Endometrial microvascular endothelial cells (primary cell): Measurements from ENCODE around the gene PTPRF. TPM values are rescaled to one million over a fixed set of nuclear protein-coding genes. Genes with fewer than 3 reads are reported as not detected.

Experiments used
- in situ Hi-C: cut with HindIII; loops from 2 replicates; pipeline ENCODE4 v1.10.0; 2017; ENCODE audit warnings: low sequenced_read_pairs, low pct_unique_long_range_greater_than_20kb; ENCODE audit errors: inconsistent ontology term
- total RNA-seq: library from RNA; depleted of rRNA; stranded (reverse); fragments of >200 nt; gene quantifications from one replicate; pipeline ENCODE4 v1.2.3, GENCODE V29; 2015; ENCODE audit errors: inconsistent ontology term

Gene PTPRF
- total RNA-seq, 1 donor from 2014 or later = 75.3 TPM

GRCh38 chr1:43671193-43671592 is 140.5 kb downstream of the PTPRF start:
- in situ Hi-C loops = no loop called here

GRCh38 chr1:43671626-43672330 is 141.1 kb downstream of the PTPRF start:
- in situ Hi-C loops = no loop called here

- in situ Hi-C loops = no loop called here
These were observed 142.6 kb downstream of the PTPRF start for GRCh38 chr1:43673261-43673660.

Other genes starting within 250 kb of the PTPRF start
- not detected for gene C1orf210, start 245.3 kb upstream of the PTPRF start, total RNA-seq
- gene TIE1, start 229.9 kb upstream of the PTPRF start, total RNA-seq = 302 TPM
- gene MPL, start 193.1 kb upstream of the PTPRF start, total RNA-seq = not detected
- 251 TPM for gene CDC20, start 171.9 kb upstream of the PTPRF start, total RNA-seq
- gene ELOVL1, start 162.9 kb upstream of the PTPRF start, total RNA-seq = 115 TPM
- 51.3 TPM for gene MED8, start 141.1 kb upstream of the PTPRF start, total RNA-seq
- gene SZT2, start 141.0 kb upstream of the PTPRF start, total RNA-seq = 10.9 TPM
- 159 TPM for gene HYI, start 77.0 kb upstream of the PTPRF start, total RNA-seq
- 26.4 TPM for gene KDM4A, start 119.3 kb downstream of the PTPRF start, total RNA-seq
- 9.0 TPM for gene ST3GAL3, start 176.7 kb downstream of the PTPRF start, total RNA-seq